Measurements from ENCODE around the gene XPOT. TPM values are rescaled to one million over a fixed set of nuclear protein-coding genes. Genes with fewer than 3 reads are reported as not detected.
A peak's percentile ranks its signal among the peaks of the same experiment; 100 is the strongest.

XPOT gene
- total RNA-seq, 1 donor from 2014 or later: 46.5 TPM

GRCh38 chr12:64461634-64462414 is 57.6 kb downstream of the XPOT start:
- no peak for DNase-seq (ENCODE audit: low spot score)
- TF ChIP-seq CTCF (IDR thresholded peaks at IDR 0.05; ENCODE audit: unreplicated experiment): no peak
- Mint-ChIP-seq H3K4me3 (ENCODE audit: unreplicated experiment) (no peak overlapping the region), H3K9me3 (ENCODE audit: unreplicated experiment) (no peaks in the 10 kb centered on the region), H3K36me3 (ENCODE audit: low read depth, unreplicated experiment) (peaks cover 9% of the 10 kb centered on the region), H3K4me1 (ENCODE audit: unreplicated experiment) (peaks cover 24% of the 10 kb centered on the region), H3K27me3 (ENCODE audit: unreplicated experiment) (peaks cover 1% of the 10 kb centered on the region), H3K27ac (ENCODE audit: unreplicated experiment) (no peak overlapping the region)

GRCh38 chr12:64466178-64466577 is 62.0 kb downstream of the XPOT start:
- no peak overlapping the region for H3K27ac Mint-ChIP-seq (ENCODE audit: unreplicated experiment)
- no peak for DNase-seq (ENCODE audit: low spot score)
- H3K4me1 Mint-ChIP-seq (ENCODE audit: unreplicated experiment): no peaks in the 10 kb centered on the region
- H3K36me3 Mint-ChIP-seq (ENCODE audit: low read depth, unreplicated experiment): peaks cover 18% of the 10 kb centered on the region
- H3K9me3 Mint-ChIP-seq (ENCODE audit: unreplicated experiment): no peaks in the 10 kb centered on the region
- H3K27me3 Mint-ChIP-seq (ENCODE audit: unreplicated experiment): no peaks in the 10 kb centered on the region
- H3K4me3 Mint-ChIP-seq (ENCODE audit: unreplicated experiment): no peak overlapping the region
- no peak for TF ChIP-seq CTCF (IDR thresholded peaks at IDR 0.05; ENCODE audit: unreplicated experiment)

- Mint-ChIP-seq H3K4me1 (ENCODE audit: unreplicated experiment) (no peaks in the 10 kb centered on the region), H3K9me3 (ENCODE audit: unreplicated experiment) (no peaks in the 10 kb centered on the region), H3K4me3 (ENCODE audit: unreplicated experiment) (no peak overlapping the region), H3K27ac (ENCODE audit: unreplicated experiment) (no peak overlapping the region), H3K27me3 (ENCODE audit: unreplicated experiment) (no peaks in the 10 kb centered on the region), H3K36me3 (ENCODE audit: low read depth, unreplicated experiment) (peaks cover 35% of the 10 kb centered on the region)
- TF ChIP-seq CTCF (IDR thresholded peaks at IDR 0.05; ENCODE audit: unreplicated experiment): no peak
- DNase-seq (ENCODE audit: low spot score): no peak
These were observed 64.8 kb downstream of the XPOT start for GRCh38 chr12:64468966-64469365.

- Mint-ChIP-seq H3K9me3 (ENCODE audit: unreplicated experiment) (no peaks in the 10 kb centered on the region), H3K4me3 (ENCODE audit: unreplicated experiment) (peak overlapping the region; percentile 2), H3K27ac (ENCODE audit: unreplicated experiment) (no peak overlapping the region), H3K36me3 (ENCODE audit: low read depth, unreplicated experiment) (peaks cover 39% of the 10 kb centered on the region), H3K27me3 (ENCODE audit: unreplicated experiment) (no peaks in the 10 kb centered on the region), H3K4me1 (ENCODE audit: unreplicated experiment) (no peaks in the 10 kb centered on the region)
- no peak for DNase-seq (ENCODE audit: low spot score)
- TF ChIP-seq CTCF (IDR thresholded peaks at IDR 0.05; ENCODE audit: unreplicated experiment): no peak
These were observed 65.4 kb downstream of the XPOT start for GRCh38 chr12:64469455-64470142.

- Mint-ChIP-seq H3K4me1 (ENCODE audit: unreplicated experiment) (no peaks in the 10 kb centered on the region), H3K27ac (ENCODE audit: unreplicated experiment) (no peak overlapping the region), H3K36me3 (ENCODE audit: low read depth, unreplicated experiment) (peaks cover 46% of the 10 kb centered on the region), H3K4me3 (ENCODE audit: unreplicated experiment) (no peak overlapping the region), H3K27me3 (ENCODE audit: unreplicated experiment) (no peaks in the 10 kb centered on the region), H3K9me3 (ENCODE audit: unreplicated experiment) (no peaks in the 10 kb centered on the region)
- no peak for TF ChIP-seq CTCF (IDR thresholded peaks at IDR 0.05; ENCODE audit: unreplicated experiment)
- DNase-seq (ENCODE audit: low spot score): no peak
These were observed 66.3 kb downstream of the XPOT start for GRCh38 chr12:64470495-64470894.

Measured in endothelial cell (in vitro differentiated cells).